Tibial artery (tissue), 4 donors: ENCODE measurements around the gene FARP1.
A peak's percentile ranks its signal among the peaks of the same experiment; 100 is the strongest.

Experiments
- DNase-seq, 2 donors: peaks; one replicate each; pipeline ENCODE4 v3.0.0-alpha.2; 2019
- H3K27ac ChIP-seq, 2 donors: fragments of 200-600 bp; sonication (generic) in 1 of 2; 1 replicate in 1 of 2; 2 replicates in 1 of 2; pipeline ENCODE4 v1.5.1; 2018 to 2019; ENCODE audit warnings: mild to moderate bottlenecking in 1 of 2
- H3K27me3 ChIP-seq, 2 donors: fragments of 200-600 bp; sonication (generic) in 1 of 2; one replicate each; pipeline versions ENCODE4 v1.5.1 to v1.6.0; 2016 to 2019
- H3K36me3 ChIP-seq, 3 donors: fragments of 200-600 bp; sonication (generic) in 2 of 3; one replicate each; pipeline ENCODE4 v1.5.1; 2016 to 2019; ENCODE audit warnings: mild to moderate bottlenecking in 2 of 3
- H3K4me1 ChIP-seq, 4 donors: fragments of 200-600 bp; sonication (generic) in 2 of 4; 1 replicate in 3 of 4; 2 replicates in 1 of 4; pipeline ENCODE4 v1.5.1; 2016 to 2019
- H3K4me3 ChIP-seq, 2 donors: fragments of 200-600 bp; sonication (generic) in 1 of 2; 1 replicate in 1 of 2; 2 replicates in 1 of 2; pipeline ENCODE4 v1.5.1; 2018 to 2019; ENCODE audit warnings: mild to moderate bottlenecking in 2 of 2
- H3K9me3 ChIP-seq, 3 donors: fragments of 200-600 bp; sonication (generic) in 1 of 3; one replicate each; pipeline ENCODE4 v1.5.1; 2016 to 2019
- CTCF ChIP-seq, 2 experiments: fragments of 200-600 bp in 1 of 2; fragments of 450-650 bp in 1 of 2; IDR thresholded peaks; one replicate each; pipeline ENCODE4 v1.5.1; 2017 to 2019; ENCODE audit warnings: antibody characterized with exemption in 2 of 2, mild to moderate bottlenecking in 1 of 2, moderate library complexity in 1 of 2
- intact Hi-C: fragments of 100-400 bp; cut with DNase I; formaldehyde crosslinking; loops from one replicate; pipeline ENCODE4 v1.15.0; 2023; ENCODE audit warnings: low total_unique reads

The FARP1 gene

GRCh38 chr13:98213354-98213753, 70.5 kb downstream of the FARP1 start:
- H3K4me1 ChIP-seq: peaks cover 0 to 31% (median 20%) of the 10 kb centered on the region in 4 donors
- no peak overlapping the region for H3K4me3 ChIP-seq
- no peak overlapping the region for H3K27ac ChIP-seq
- TF ChIP-seq CTCF (IDR thresholded peaks at IDR 0.05): no peak
- intact Hi-C loops: loop anchor here (10.0 kb wide), 1 partner anchor 69 kb away; the partner anchor contains the start of gene FARP1
- no peaks in the 10 kb centered on the region for H3K9me3 ChIP-seq
- peaks cover 0 to 9% (median 6%) of the 10 kb centered on the region in 3 donors for H3K36me3 ChIP-seq
- no peaks in the 10 kb centered on the region for H3K27me3 ChIP-seq
- DNase-seq: no peak

DNA sequence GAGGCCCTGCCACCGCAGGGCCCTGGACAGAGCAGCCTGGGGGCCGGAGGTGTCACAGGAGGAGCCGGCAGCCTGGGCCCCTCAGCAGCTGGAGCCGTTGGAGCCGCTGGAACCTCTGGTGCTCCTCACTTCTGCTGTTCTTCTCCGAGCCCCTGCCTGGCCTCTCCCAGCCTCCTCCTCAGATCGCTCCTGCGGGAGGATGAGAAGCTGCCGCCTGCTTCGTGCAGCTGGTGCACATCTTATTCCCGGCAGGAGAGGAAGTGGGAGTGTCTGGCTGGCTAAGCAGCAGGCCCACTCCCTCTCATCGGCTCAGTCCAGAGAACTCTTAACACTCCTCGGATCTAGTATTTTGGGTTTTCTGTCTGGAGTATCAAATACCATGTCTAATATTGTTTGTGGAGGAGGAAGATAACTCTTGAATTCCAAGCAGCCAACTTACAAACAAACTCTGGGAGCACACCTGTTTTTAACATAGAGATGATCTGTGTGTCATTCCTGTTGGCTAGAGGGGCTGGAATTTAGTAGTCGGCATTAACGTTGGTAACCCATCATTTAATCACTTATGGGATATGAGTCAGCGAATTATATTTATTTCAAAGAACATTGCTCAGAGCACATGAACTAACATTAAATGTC, 71.2 kb downstream of the FARP1 start:
- TF ChIP-seq CTCF (IDR thresholded peaks at IDR 0.05): no peak

DNA sequence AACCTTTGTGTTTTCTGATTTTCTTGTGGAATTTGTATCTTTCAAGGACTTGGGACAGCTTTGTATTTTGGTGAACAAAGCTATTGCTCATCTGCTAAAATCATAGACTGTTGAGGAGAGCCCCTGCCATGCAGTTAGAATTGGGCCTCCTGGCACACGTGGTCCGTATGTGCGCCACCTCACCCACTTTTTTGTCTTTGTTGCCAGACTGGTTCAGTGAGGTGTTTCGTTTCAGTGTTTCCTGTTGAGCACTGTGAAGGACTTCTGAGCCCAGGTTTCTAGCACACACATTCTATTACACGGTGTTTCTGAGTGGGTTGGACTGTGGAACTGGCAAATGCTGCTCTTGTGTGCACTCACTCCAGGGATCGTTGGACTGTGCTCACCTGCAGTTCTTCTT, 71.8 kb downstream of the FARP1 start:
- H3K27ac ChIP-seq: no peak overlapping the region
- H3K4me1 ChIP-seq: peaks cover 0 to 39% (median 20%) of the 10 kb centered on the region in 4 donors
- H3K9me3 ChIP-seq: no peaks in the 10 kb centered on the region
- TF ChIP-seq CTCF (IDR thresholded peaks at IDR 0.05): no peak
- intact Hi-C loops: loop anchor here (10.0 kb wide), 1 partner anchor 70 kb away; the partner anchor contains the start of gene FARP1
- no peaks in the 10 kb centered on the region for H3K27me3 ChIP-seq
- peaks cover 0 to 9% (median 6%) of the 10 kb centered on the region in 3 donors for H3K36me3 ChIP-seq
- DNase-seq: no peak
- no peak overlapping the region for H3K4me3 ChIP-seq

More for the DNA sequence above, 71.2 kb downstream of the FARP1 start:
- Histone ChIP-seq H3K27me3 (no peaks in the 10 kb centered on the region), H3K36me3 (peaks cover 0 to 9% (median 6%) of the 10 kb centered on the region in 3 donors), H3K4me3 (no peak overlapping the region), H3K4me1 (peaks cover 0 to 35% (median 20%) of the 10 kb centered on the region in 4 donors), H3K27ac (no peak overlapping the region), H3K9me3 (no peaks in the 10 kb centered on the region)
- intact Hi-C loops: loop anchor here (10.0 kb wide), 1 partner anchor 69 kb away; the partner anchor contains the start of gene FARP1
- DNase-seq: no peak

DNA sequence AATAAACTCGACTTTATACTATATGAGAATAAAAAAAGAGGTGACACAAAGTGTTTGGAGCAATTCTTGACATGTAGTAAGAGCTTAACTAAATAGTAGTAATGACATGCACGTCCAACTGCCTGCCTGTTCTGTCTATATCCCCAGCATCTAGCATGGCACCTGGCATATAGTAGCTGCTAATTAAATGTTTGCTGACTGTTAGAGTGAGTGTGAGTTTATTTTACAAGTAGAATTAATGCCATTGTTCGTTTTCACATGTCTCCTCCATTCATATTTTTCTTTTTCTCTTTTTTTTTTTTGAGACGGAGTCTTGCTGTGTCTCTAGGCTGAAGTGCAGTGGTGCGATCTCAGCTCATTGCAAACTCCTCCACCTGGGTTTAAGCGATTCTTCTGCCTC, 72.6 kb downstream of the FARP1 start:
- peaks cover 0 to 9% (median 6%) of the 10 kb centered on the region in 3 donors for H3K36me3 ChIP-seq
- H3K27me3 ChIP-seq: no peaks in the 10 kb centered on the region
- no peak for TF ChIP-seq CTCF (IDR thresholded peaks at IDR 0.05)
- H3K9me3 ChIP-seq: no peaks in the 10 kb centered on the region
- intact Hi-C loops: loop anchor here (10.0 kb wide), 1 partner anchor 71 kb away; the partner anchor contains the start of gene FARP1
- H3K27ac ChIP-seq: peak overlapping the region in 1 of 2 donors; percentile 32
- H3K4me3 ChIP-seq: no peak overlapping the region
- H3K4me1 ChIP-seq: peaks cover 0 to 41% (median 22%) of the 10 kb centered on the region in 4 donors
- DNase-seq: no peak

GRCh38 chr13:98216135-98216565, 73.3 kb downstream of the FARP1 start:
- peak; percentile 32 to 87 for DNase-seq
- Histone ChIP-seq H3K27me3 (no peaks in the 10 kb centered on the region), H3K9me3 (no peaks in the 10 kb centered on the region), H3K27ac (peak overlapping the region; percentile 13 to 32), H3K4me1 (peaks cover 0 to 42% (median 25%) of the 10 kb centered on the region in 4 donors), H3K4me3 (no peak overlapping the region), H3K36me3 (peaks cover 0 to 9% (median 6%) of the 10 kb centered on the region in 3 donors)
- intact Hi-C loops: loop anchor here (10.0 kb wide), 1 partner anchor 71 kb away; the partner anchor contains the start of gene FARP1
- TF ChIP-seq CTCF (IDR thresholded peaks at IDR 0.05): peak in 1 of 2 experiments; percentile 9
